Measurements from ENCODE around the gene PLA2G4A. TPM values are rescaled to one million over a fixed set of nuclear protein-coding genes. Genes with fewer than 3 reads are reported as not detected.

Gene PLA2G4A
- 5.9 to 12.5 TPM (median 9.9 TPM) in 5 replicates for total RNA-seq (2022; extraction: Qiagen RNA extraction; ENCODE audit: low read depth)

GRCh38 chr1:186828611-186829454 lies at the start of gene PLA2G4A:
Gene PLA2G4A (plus strand): TSS chr1:186828949. CDS start chr1:186854355, 25,406 bp downstream.

Other genes with a start within 250 kb of the PLA2G4A start
- 5.8 to 11.2 TPM (median 9.0 TPM) in 5 replicates for gene PTGS2, start 148.5 kb upstream of the PLA2G4A start, total RNA-seq (2022; extraction: Qiagen RNA extraction; ENCODE audit: low read depth)

Measured in A549 treated with RU486 at 1 μM for 4 hours (cell line).